HG03039 (cell line): ENCODE data around the gene BRSK2.

Source experiments
- ATAC-seq: cut with Tn5 transposase; IDR thresholded peaks from one replicate; pipeline ENCODE4 v1.9.1; 2021; ENCODE audit warnings: mild to moderate bottlenecking, moderate library complexity; ENCODE audit not compliant: unreplicated experiment

Gene BRSK2

GRCh38 chr11:1395773-1396374 lies 6.1 kb downstream of the BRSK2 start:
- ATAC-seq = no peak

- ATAC-seq = no peak
Measured at GRCh38 chr11:1396375-1396841, 6.7 kb downstream of the BRSK2 start.

- no peak for ATAC-seq
Measured at GRCh38 chr11:1397146-1397861, 7.6 kb downstream of the BRSK2 start.

- no peak for ATAC-seq
Measured at GRCh38 chr11:1397862-1398527, 8.3 kb downstream of the BRSK2 start.

- ATAC-seq = no peak
Measured at GRCh38 chr11:1398528-1399235, 8.9 kb downstream of the BRSK2 start.

GRCh38 chr11:1399386-1400316 lies 9.9 kb downstream of the BRSK2 start:
- no peak for ATAC-seq

- no peak for ATAC-seq
Measured at GRCh38 chr11:1400317-1401170, 10.8 kb downstream of the BRSK2 start.

- ATAC-seq = no peak
Measured at GRCh38 chr11:1401171-1401445, 11.4 kb downstream of the BRSK2 start.

- no peak for ATAC-seq
Measured at GRCh38 chr11:1401656-1402221, 12.0 kb downstream of the BRSK2 start.

- ATAC-seq = no peak
Measured at GRCh38 chr11:1402355-1403077, 12.8 kb downstream of the BRSK2 start.

GRCh38 chr11:1403078-1403620 lies 13.4 kb downstream of the BRSK2 start:
- ATAC-seq = no peak

GRCh38 chr11:1403721-1404460 lies 14.2 kb downstream of the BRSK2 start:
- no peak for ATAC-seq

- no peak for ATAC-seq
Measured at GRCh38 chr11:1404461-1405185, 14.9 kb downstream of the BRSK2 start.

- no peak for ATAC-seq
Measured at GRCh38 chr11:1405186-1406020, 15.7 kb downstream of the BRSK2 start.

GRCh38 chr11:1406571-1407485 lies 17.1 kb downstream of the BRSK2 start:
- ATAC-seq = no peak
